ENCODE data around the gene ADCY6. TPM values are rescaled to one million over a fixed set of nuclear protein-coding genes. Genes with fewer than 3 reads are reported as not detected.

Gene ADCY6
- total RNA-seq, 1 experiment from 2014 or later, result 48.3 TPM

GRCh38 chr12:48773686-48774085 is 15.2 kb downstream of the ADCY6 start:
- no peak for DNase-seq
- no peaks in the 10 kb centered on the region for H4K20me1 ChIP-seq (ENCODE audit: insufficient read depth)
- H3K4me1 ChIP-seq (replicated peaks; ENCODE audit: insufficient read depth), result no peaks in the 10 kb centered on the region
- ChIA-PET CTCF (no interaction called here), POLR2A (ENCODE audit: unreplicated experiment) (no interaction called here)
- no peaks in the 10 kb centered on the region for H3K9me2 ChIP-seq (ENCODE audit: insufficient read depth)
- H3K9me3 ChIP-seq (ENCODE audit: insufficient read depth, low read depth), result no peaks in the 10 kb centered on the region
- H3K36me3 ChIP-seq (ENCODE audit: low read depth), result peaks cover 16% of the 10 kb centered on the region; the same call in 1 of the 2 replicates
- no peaks in the 10 kb centered on the region for H3K27me3 ChIP-seq (ENCODE audit: insufficient read depth, low read depth)
- no peaks in the 10 kb centered on the region for H3F3A ChIP-seq (ENCODE audit: insufficient read depth, low read depth)
- no TSS peak for BruUV-seq (replicated peaks)
- no peaks in the 10 kb centered on the region for H3K79me2 ChIP-seq (ENCODE audit: low read depth)
- TF ChIP-seq CTCF (conservative IDR thresholded peaks at IDR 0.05), result no peak
- TF ChIP-seq EZH2 (IDR thresholded peaks at IDR 0.05; ENCODE audit: low read depth), result no peak
- H3K4me3 ChIP-seq, result no peak overlapping the region
- no peak overlapping the region for H3K4me2 ChIP-seq
- H2AFZ ChIP-seq, result no peak overlapping the region
- intact Hi-C loops (cut with micrococcal nuclease; ENCODE audit: unreplicated experiment), result no loop called here
- H3K27ac ChIP-seq, result no peak overlapping the region

- Histone ChIP-seq H3K36me3 (ENCODE audit: low read depth) (peaks cover 16% of the 10 kb centered on the region; the same call in 1 of the 2 replicates), H3K79me2 (ENCODE audit: low read depth) (no peaks in the 10 kb centered on the region), H3K27me3 (ENCODE audit: insufficient read depth, low read depth) (no peaks in the 10 kb centered on the region), H3K9me3 (ENCODE audit: insufficient read depth, low read depth) (no peaks in the 10 kb centered on the region), H3K27ac (no peak overlapping the region), H4K20me1 (ENCODE audit: insufficient read depth) (no peaks in the 10 kb centered on the region), H3K9me2 (ENCODE audit: insufficient read depth) (no peaks in the 10 kb centered on the region), H3K4me1 (replicated peaks; ENCODE audit: insufficient read depth) (no peaks in the 10 kb centered on the region), H3F3A (ENCODE audit: insufficient read depth, low read depth) (no peaks in the 10 kb centered on the region; the same call in 1 of the 2 replicates), H3K4me2 (no peak overlapping the region), H3K4me3 (no peak overlapping the region), H2AFZ (no peak overlapping the region)
- CTCF ChIA-PET, result no interaction called here
- POLR2A ChIA-PET (ENCODE audit: unreplicated experiment), result no interaction called here
- BruUV-seq (replicated peaks), result no TSS peak
- DNase-seq, result no peak
- no peak for TF ChIP-seq CTCF (conservative IDR thresholded peaks at IDR 0.05)
- no peak for TF ChIP-seq EZH2 (IDR thresholded peaks at IDR 0.05; ENCODE audit: low read depth)
- intact Hi-C loops (cut with micrococcal nuclease; ENCODE audit: unreplicated experiment), result no loop called here
Measured at GRCh38 chr12:48771588-48772112, 17.2 kb downstream of the ADCY6 start.

GRCh38 chr12:48770756-48771155 is 18.1 kb downstream of the ADCY6 start:
- intact Hi-C loops (cut with micrococcal nuclease; ENCODE audit: unreplicated experiment), result no loop called here
- Histone ChIP-seq H3K9me3 (ENCODE audit: insufficient read depth, low read depth) (no peaks in the 10 kb centered on the region), H3K4me1 (replicated peaks; ENCODE audit: insufficient read depth) (no peaks in the 10 kb centered on the region; the same call in 1 of the 2 replicates), H3K27me3 (ENCODE audit: insufficient read depth, low read depth) (no peaks in the 10 kb centered on the region), H3K27ac (no peak overlapping the region), H3F3A (ENCODE audit: insufficient read depth, low read depth) (peaks cover under 1% of the 10 kb centered on the region; the same call in 1 of the 2 replicates), H3K9me2 (ENCODE audit: insufficient read depth) (no peaks in the 10 kb centered on the region), H3K79me2 (ENCODE audit: low read depth) (no peaks in the 10 kb centered on the region), H3K4me3 (no peak overlapping the region), H3K4me2 (no peak overlapping the region), H2AFZ (no peak overlapping the region), H3K36me3 (ENCODE audit: low read depth) (peaks cover 16% of the 10 kb centered on the region; the same call in 1 of the 2 replicates), H4K20me1 (ENCODE audit: insufficient read depth) (no peaks in the 10 kb centered on the region)
- TF ChIP-seq CTCF (conservative IDR thresholded peaks at IDR 0.05) (no peak), EZH2 (IDR thresholded peaks at IDR 0.05; ENCODE audit: low read depth) (no peak)
- POLR2A ChIA-PET (ENCODE audit: unreplicated experiment), result interaction anchor here (0.7 kb wide), 1 partner anchor 34 kb away, joined by 5 read pairs; no protein-coding TSS in a partner anchor
- CTCF ChIA-PET, result no interaction called here
- BruUV-seq (replicated peaks), result no TSS peak
- no peak for DNase-seq
